ENCODE measurements around the gene RSBN1.
"Not testable (repeated sequence)": the region's sequence is repeated elsewhere in the genome, so short reads cannot be mapped to it uniquely, and the experiment has no call there.

Gene RSBN1

GRCh38 chr1:113811888-113812660 lies at the start of gene RSBN1:
TSS of gene RSBN1 (minus strand) at chr1:113812476. CDS start at chr1:113812412, 64 bp downstream.
- peak; percentile 100 for DNase-seq

- DNase-seq: no peak
Observed at GRCh38 chr1:113861641-113862040, 49.4 kb upstream of the RSBN1 start.

- DNase-seq: peak; percentile 84
Observed at GRCh38 chr1:113860891-113861290, 48.6 kb upstream of the RSBN1 start.

- no peak for DNase-seq
Observed at GRCh38 chr1:113859478-113860175, 47.4 kb upstream of the RSBN1 start.

GRCh38 chr1:113858982-113859381 lies 46.7 kb upstream of the RSBN1 start:
- no peak for DNase-seq

- DNase-seq: no peak
Observed at GRCh38 chr1:113858418-113858817, 46.1 kb upstream of the RSBN1 start.

- no peak for DNase-seq
Observed at GRCh38 chr1:113857776-113858175, 45.5 kb upstream of the RSBN1 start.

GRCh38 chr1:113856401-113856790 lies 44.1 kb upstream of the RSBN1 start:
- DNase-seq: no peak

GRCh38 chr1:113855630-113856400 lies 43.5 kb upstream of the RSBN1 start:
- no peak for DNase-seq

- no peak for DNase-seq
Observed at GRCh38 chr1:113854234-113854633, 42.0 kb upstream of the RSBN1 start.

GRCh38 chr1:113852694-113853093 lies 40.4 kb upstream of the RSBN1 start:
- not testable (repeated sequence) for DNase-seq

- no peak for DNase-seq
Observed at GRCh38 chr1:113850127-113850796, 38.0 kb upstream of the RSBN1 start.

- DNase-seq: no peak
Observed at GRCh38 chr1:113849072-113849471, 36.8 kb upstream of the RSBN1 start.

GRCh38 chr1:113846391-113847035 lies 34.2 kb upstream of the RSBN1 start:
- no peak for DNase-seq

- DNase-seq: no peak
Observed at GRCh38 chr1:113836534-113836933, 24.3 kb upstream of the RSBN1 start.

GRCh38 chr1:113835686-113836290 lies 23.5 kb upstream of the RSBN1 start:
- DNase-seq: peak; percentile 61

- DNase-seq: no peak
Observed at GRCh38 chr1:113834716-113835115, 22.4 kb upstream of the RSBN1 start.

- DNase-seq: peak; percentile 61
Observed at GRCh38 chr1:113830039-113830438, 17.8 kb upstream of the RSBN1 start.

- DNase-seq: no peak
Observed at GRCh38 chr1:113821916-113822315, 9.6 kb upstream of the RSBN1 start.

GRCh38 chr1:113818578-113818977 lies 6.3 kb upstream of the RSBN1 start:
- DNase-seq: no peak

GRCh38 chr1:113813218-113813617 lies 942 bp upstream of the RSBN1 start:
- DNase-seq: no peak

- no peak for DNase-seq
Observed at GRCh38 chr1:113812661-113813135, 422 bp upstream of the RSBN1 start.
